ENCODE results near the gene PRKACB. TPM values are rescaled to one million over a fixed set of nuclear protein-coding genes. Genes with fewer than 3 reads are reported as not detected.
"Not testable (repeated sequence)": the region's sequence is repeated elsewhere in the genome, so short reads cannot be mapped to it uniquely, and the experiment has no call there.

The PRKACB gene
- total RNA-seq, 1 experiment from 2014 or later, result 3.4 TPM

- peaks cover 13% of the 10 kb centered on the region for H3K4me1 ChIP-seq
- POLR2A ChIA-PET, result no interaction called here
- BruUV-seq (replicated peaks), result no TSS peak
- DNase-seq, result no peak
- H3K4me3 ChIP-seq (ENCODE audit: low read depth, low read length), result no peak overlapping the region
- Mint-ChIP-seq H3K4me3 (ENCODE audit: unreplicated experiment) (no peak overlapping the region), H3K9me3 (ENCODE audit: unreplicated experiment) (no peaks in the 10 kb centered on the region), H3K27me3 (ENCODE audit: insufficient read depth, unreplicated experiment) (no peaks in the 10 kb centered on the region), H3K4me1 (ENCODE audit: low read depth, unreplicated experiment) (peaks cover 7% of the 10 kb centered on the region), H3K36me3 (ENCODE audit: insufficient read depth, unreplicated experiment) (no peaks in the 10 kb centered on the region), H3K27ac (ENCODE audit: unreplicated experiment) (no peak overlapping the region)
- no peaks in the 10 kb centered on the region for H3K36me3 ChIP-seq (ENCODE audit: control insufficient read depth, insufficient read depth, low read length)
- CTCF ChIA-PET, result no interaction called here
- H3K27me3 ChIP-seq (replicated peaks; ENCODE audit: control insufficient read depth, insufficient read depth, low read length), result no peaks in the 10 kb centered on the region
- H3K9me3 ChIP-seq, result no peaks in the 10 kb centered on the region
- intact Hi-C loops (cut with micrococcal nuclease; ENCODE audit: unreplicated experiment), result no loop called here
- no peak for TF ChIP-seq CTCF (IDR thresholded peaks at IDR 0.05; ENCODE audit: insufficient read depth in 1 of 2, low read depth in 1 of 2, low read length in 1 of 2, severe bottlenecking in 1 of 2, unreplicated experiment in 1 of 2)
Measured at GRCh38 chr1:84101204-84101603, 42.9 kb upstream of the PRKACB start.

- no peak for TF ChIP-seq CTCF (IDR thresholded peaks at IDR 0.05; ENCODE audit: insufficient read depth in 1 of 2, low read depth in 1 of 2, low read length in 1 of 2, severe bottlenecking in 1 of 2, unreplicated experiment in 1 of 2)
- no TSS peak for BruUV-seq (replicated peaks)
- no peaks in the 10 kb centered on the region for H3K36me3 ChIP-seq (ENCODE audit: control insufficient read depth, insufficient read depth, low read length)
- H3K4me3 Mint-ChIP-seq (ENCODE audit: unreplicated experiment), result no peak overlapping the region
- POLR2A ChIA-PET, result no interaction called here
- intact Hi-C loops (cut with micrococcal nuclease; ENCODE audit: unreplicated experiment), result no loop called here
- peaks cover 7% of the 10 kb centered on the region for H3K4me1 Mint-ChIP-seq (ENCODE audit: low read depth, unreplicated experiment)
- no peaks in the 10 kb centered on the region for H3K36me3 Mint-ChIP-seq (ENCODE audit: insufficient read depth, unreplicated experiment)
- peaks cover 13% of the 10 kb centered on the region for H3K4me1 ChIP-seq
- H3K27me3 ChIP-seq (replicated peaks; ENCODE audit: control insufficient read depth, insufficient read depth, low read length), result no peaks in the 10 kb centered on the region
- H3K9me3 Mint-ChIP-seq (ENCODE audit: unreplicated experiment), result no peaks in the 10 kb centered on the region
- H3K27me3 Mint-ChIP-seq (ENCODE audit: insufficient read depth, unreplicated experiment), result no peaks in the 10 kb centered on the region
- peak in 1 of 2 experiments; percentile 2 for DNase-seq
- CTCF ChIA-PET, result no interaction called here
- H3K9me3 ChIP-seq, result no peaks in the 10 kb centered on the region
- H3K27ac Mint-ChIP-seq (ENCODE audit: unreplicated experiment), result peak overlapping the region; percentile 37
- H3K4me3 ChIP-seq (ENCODE audit: low read depth, low read length), result no peak overlapping the region
Measured at GRCh38 chr1:84103197-84103992, 40.7 kb upstream of the PRKACB start.

DNA sequence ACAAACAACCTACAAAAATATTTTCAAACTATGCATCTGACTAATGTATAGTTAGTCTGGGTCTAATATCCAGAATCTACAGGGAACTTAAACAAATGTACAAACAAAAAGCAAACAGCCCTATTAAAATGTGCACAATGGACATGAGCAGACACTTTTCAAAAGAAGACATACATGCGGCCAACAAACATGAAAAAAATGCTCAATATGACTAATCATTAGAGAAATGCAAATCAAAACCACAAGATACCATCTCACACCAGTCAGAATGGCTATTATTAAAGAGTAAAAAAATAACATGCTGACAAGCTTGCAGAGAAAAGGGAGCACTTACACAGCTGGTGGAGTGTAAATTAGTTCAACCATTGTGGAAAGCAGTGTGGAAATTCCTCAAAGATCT is 36.5 kb upstream of the PRKACB start:
- H3K27me3 ChIP-seq (replicated peaks; ENCODE audit: control insufficient read depth, insufficient read depth, low read length); H3K9me3 Mint-ChIP-seq (ENCODE audit: unreplicated experiment); H3K9me3 ChIP-seq; H3K4me1 Mint-ChIP-seq (ENCODE audit: low read depth, unreplicated experiment); POLR2A ChIA-PET; H3K27me3 Mint-ChIP-seq (ENCODE audit: insufficient read depth, unreplicated experiment); H3K36me3 Mint-ChIP-seq (ENCODE audit: insufficient read depth, unreplicated experiment); H3K36me3 ChIP-seq (ENCODE audit: control insufficient read depth, insufficient read depth, low read length); H3K4me3 Mint-ChIP-seq (ENCODE audit: unreplicated experiment); H3K4me3 ChIP-seq (ENCODE audit: low read depth, low read length); BruUV-seq (replicated peaks); H3K27ac Mint-ChIP-seq (ENCODE audit: unreplicated experiment); intact Hi-C loops (cut with micrococcal nuclease; ENCODE audit: unreplicated experiment); DNase-seq; CTCF ChIA-PET; H3K4me1 ChIP-seq: not testable (repeated sequence)
